HCEC 1CT (cell line): ENCODE measurements around the gene GCN1.

Source experiments
- DNase-seq: peaks from one replicate; pipeline ENCODE4 v3.0.0-alpha.2; 2017

Gene GCN1

GRCh38 chr12:120136093-120136770 is 58.3 kb downstream of the GCN1 start:
- no peak for DNase-seq

DNA sequence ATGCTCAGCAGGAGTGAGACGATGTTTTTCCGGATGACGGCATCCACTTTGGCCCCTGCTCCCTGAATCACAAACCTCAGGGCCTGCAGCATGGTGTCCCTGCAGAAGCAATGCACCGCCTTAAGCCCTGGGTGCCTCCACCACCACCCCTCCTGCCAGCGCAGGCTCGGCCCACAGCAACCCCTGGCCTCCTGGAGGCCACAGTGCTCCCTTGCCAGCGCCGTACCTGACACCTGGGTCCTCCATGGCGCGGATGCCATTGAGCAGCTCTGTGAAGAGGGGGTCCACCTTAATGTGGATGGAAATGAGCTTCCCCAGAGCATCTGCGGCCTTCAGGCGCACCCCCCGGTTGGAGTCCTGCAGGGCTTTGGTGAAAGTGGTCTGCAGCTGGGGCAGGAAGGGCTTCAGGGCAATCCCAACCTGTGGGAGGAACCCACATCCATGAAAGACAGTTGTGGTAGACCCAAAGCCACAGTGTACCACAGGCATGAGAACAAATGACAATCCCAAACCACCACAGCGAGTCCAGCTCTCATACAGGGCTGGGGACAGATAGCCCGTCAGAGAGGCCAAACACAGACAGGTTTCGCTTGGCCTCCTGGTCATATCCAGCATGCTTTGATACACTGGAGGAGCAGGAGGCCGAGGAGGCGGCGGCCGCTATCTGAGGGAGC is 60.1 kb downstream of the GCN1 start:
- no peak for DNase-seq

GRCh38 chr12:120132863-120133385 is 61.6 kb downstream of the GCN1 start:
- no peak for DNase-seq

- no peak for DNase-seq
These were observed 62.3 kb downstream of the GCN1 start for GRCh38 chr12:120132054-120132836.

GRCh38 chr12:120131116-120131515 is 63.4 kb downstream of the GCN1 start:
- DNase-seq = no peak

DNA sequence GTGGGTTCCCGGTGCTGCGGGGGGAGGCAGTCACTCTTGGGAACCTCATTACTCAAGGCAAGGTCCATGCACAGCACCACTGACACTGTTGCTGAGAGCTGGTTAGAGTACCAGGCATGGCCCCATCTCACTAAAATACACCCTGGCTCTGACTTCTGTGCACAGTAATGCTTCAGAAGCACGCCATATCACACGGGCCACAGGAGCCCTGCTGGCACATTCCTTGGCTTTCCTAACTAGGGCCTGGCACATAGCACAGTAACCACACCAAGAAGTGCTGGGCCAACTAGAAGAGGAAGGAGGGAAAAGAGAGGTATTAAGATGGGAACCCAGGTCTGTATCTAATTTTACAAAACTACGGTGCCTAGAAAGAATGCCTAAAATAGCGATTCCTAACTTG is 64.5 kb downstream of the GCN1 start:
- DNase-seq = no peak

- no peak for DNase-seq
These were observed 67.9 kb downstream of the GCN1 start for GRCh38 chr12:120126635-120127005.

- peak; percentile 15 for DNase-seq
These were observed 68.5 kb downstream of the GCN1 start for GRCh38 chr12:120125792-120126634.

GRCh38 chr12:120125029-120125428 is 69.5 kb downstream of the GCN1 start:
- DNase-seq = no peak

- DNase-seq = no peak
These were observed 72.7 kb downstream of the GCN1 start for GRCh38 chr12:120121766-120122293.

DNA sequence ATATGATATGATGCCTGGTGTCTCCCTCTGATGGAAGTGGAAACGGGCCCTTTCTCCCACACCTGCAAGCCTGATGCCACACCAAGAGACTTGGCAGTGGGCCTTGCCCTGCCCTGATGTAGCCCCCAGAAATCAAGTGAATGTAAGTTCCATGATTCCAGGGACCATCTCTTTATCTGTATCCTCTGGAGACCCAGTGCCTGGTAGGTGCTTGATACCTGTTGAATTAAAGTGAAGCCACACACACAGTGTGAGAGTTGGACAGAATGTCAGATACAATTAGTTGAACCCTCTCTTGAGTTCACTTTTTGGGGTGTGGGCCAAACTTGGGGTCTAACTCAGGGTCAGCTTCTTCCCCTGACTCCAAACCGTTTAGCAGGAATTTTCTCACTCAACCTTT is 73.2 kb downstream of the GCN1 start:
- DNase-seq = no peak

DNA sequence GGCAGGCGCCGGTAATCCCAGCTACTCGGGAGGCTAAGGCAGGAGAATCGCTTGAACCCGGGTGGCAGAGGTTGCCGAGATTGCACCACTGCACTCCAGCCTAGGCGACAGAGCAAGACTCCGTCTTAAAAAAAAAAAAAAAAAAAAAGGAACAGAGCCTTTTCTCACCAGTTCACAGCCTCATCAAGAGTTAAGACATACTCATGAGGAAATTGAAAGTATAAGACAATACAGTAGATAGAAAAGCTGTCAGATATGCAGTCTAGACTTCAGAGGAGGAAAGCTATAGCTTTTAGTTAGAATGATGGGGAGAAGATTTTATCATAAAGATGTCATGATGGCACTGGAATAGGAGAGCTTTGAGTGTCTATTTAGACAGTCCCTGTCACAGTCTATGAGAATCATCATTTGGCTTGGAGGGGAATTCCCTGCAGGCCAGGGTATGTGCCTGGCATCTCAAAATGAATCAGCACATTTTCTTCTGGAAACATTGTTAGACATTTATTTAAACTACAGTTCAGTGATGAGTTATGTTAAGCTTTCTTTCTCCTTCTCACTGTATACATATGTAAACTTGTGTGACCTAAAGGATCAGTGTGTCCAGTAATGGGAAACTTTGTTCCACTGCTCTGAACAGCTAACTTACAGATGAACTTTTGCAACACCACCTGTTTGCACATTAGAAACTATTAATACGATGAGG is 75.1 kb downstream of the GCN1 start:
- peak; percentile 61 for DNase-seq

GRCh38 chr12:120118321-120119061 is 76.0 kb downstream of the GCN1 start:
- DNase-seq = peak; percentile 67

GRCh38 chr12:120117961-120118320 is 76.6 kb downstream of the GCN1 start:
- DNase-seq = no peak

DNA sequence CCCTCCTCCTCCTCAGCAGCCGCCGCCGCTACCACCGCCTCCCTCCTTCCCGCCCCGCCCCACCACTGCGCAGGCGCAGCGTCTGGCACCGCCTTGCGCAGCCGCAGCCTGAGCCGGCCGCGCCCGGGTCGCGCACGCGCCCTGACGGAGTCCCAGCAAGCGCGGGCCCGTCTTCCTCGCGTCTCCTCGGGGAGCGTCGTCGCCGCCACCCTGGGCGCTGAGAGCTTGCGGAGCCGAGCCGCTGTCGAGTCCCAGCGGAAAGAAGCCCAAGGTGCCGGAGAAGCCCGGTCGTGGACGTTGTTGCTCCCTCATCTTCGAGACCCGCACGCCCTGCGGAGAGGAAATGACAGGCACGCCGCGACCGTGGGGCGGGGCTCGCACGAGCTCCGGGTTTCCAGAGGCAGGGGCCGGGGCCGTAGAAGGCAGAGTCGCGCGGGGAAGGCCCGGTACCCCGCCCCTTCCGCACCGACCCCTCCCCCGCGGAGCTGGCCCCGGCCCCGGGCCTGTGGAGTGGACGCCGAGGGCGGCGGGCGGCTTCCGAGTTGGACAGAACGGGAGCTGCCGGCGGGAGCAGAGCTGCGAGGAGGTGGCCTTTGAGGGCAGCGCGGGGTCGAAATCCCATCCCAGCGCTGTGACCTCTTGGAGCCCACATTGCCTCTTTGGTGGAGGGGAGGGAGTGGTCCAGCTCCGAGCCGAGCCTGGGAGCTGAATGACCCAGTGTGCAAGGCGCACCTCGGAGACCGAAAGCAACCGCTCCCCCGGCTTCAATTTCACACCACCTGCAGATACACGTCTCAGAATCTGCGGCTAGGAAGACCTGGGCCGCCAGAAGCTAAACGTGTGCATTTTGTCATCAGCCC is 77.5 kb downstream of the GCN1 start:
- DNase-seq = peak; percentile 90

- DNase-seq = no peak
These were observed 78.1 kb downstream of the GCN1 start, which contains the start of gene RAB35 for GRCh38 chr12:120116441-120116791. Gene RAB35, minus strand, starts transcription at chr12:120116753. Its CDS starts 103 bp downstream, at chr12:120116650.

GRCh38 chr12:120115692-120116440 is 78.6 kb downstream of the GCN1 start:
- DNase-seq = peak; percentile 24

GRCh38 chr12:120115066-120115465 is 79.4 kb downstream of the GCN1 start:
- DNase-seq = no peak
